GM12878 (cell line): ENCODE data around the gene LTB. TPM values are rescaled to one million over a fixed set of nuclear protein-coding genes. Genes with fewer than 3 reads are reported as not detected.

ENCODE experiments used
- BHLHE40 ChIP-seq, 2 experiments: fragments of 450-650 bp in 1 of 2; IDR thresholded peaks; 2 replicates each; pipeline ENCODE4 v1.6.1; 2011 to 2017; ENCODE audit warnings: low read depth in 2 of 2, borderline replicate concordance in 1 of 2, improper control_type of control experiment in 1 of 2, low read length in 1 of 2, mild to moderate bottlenecking in 1 of 2
- FOXK2 ChIP-seq: fragments of 450-650 bp; IDR thresholded peaks from 2 replicates; pipeline ENCODE4 v1.6.1; 2017; ENCODE audit warnings: mild to moderate bottlenecking, moderate library complexity
- GABPA ChIP-seq: IDR thresholded peaks from 2 replicates; pipeline ENCODE4 v1.6.1; 2014; ENCODE audit warnings: antibody characterized with exemption, low read depth, mild to moderate bottlenecking, inconsistent platforms
- IKZF1 ChIP-seq: fragments of 450-650 bp; conservative IDR thresholded peaks from 2 replicates; pipeline ENCODE4 v1.6.1; 2017; ENCODE audit warnings: antibody characterized with exemption, mild to moderate bottlenecking
- KLF5 ChIP-seq: fragments of 450-650 bp; IDR thresholded peaks from 2 replicates; pipeline ENCODE4 v1.6.1; 2014; ENCODE audit warnings: mild to moderate bottlenecking; ENCODE audit not compliant: partially characterized antibody
- MXI1 ChIP-seq: fragments of 150-350 bp; IDR thresholded peaks from 2 replicates; pipeline ENCODE4 v1.6.1; 2011; ENCODE audit warnings: low read depth, mild to moderate bottlenecking, inconsistent platforms, low read length, improper control_type of control experiment
- NFIC ChIP-seq: IDR thresholded peaks from 2 replicates; pipeline ENCODE4 v1.6.1; 2012; ENCODE audit warnings: low read depth, mild to moderate bottlenecking, inconsistent platforms, low read length, moderate library complexity
- RUNX3 ChIP-seq: IDR thresholded peaks from 2 replicates; pipeline ENCODE4 v1.6.1; 2012; ENCODE audit warnings: low read length, inconsistent platforms
- SMAD1 ChIP-seq: fragments of 450-650 bp; IDR thresholded peaks from 2 replicates; pipeline ENCODE4 v1.6.1; 2018; ENCODE audit warnings: mild to moderate bottlenecking, low read depth; ENCODE audit not compliant: partially characterized antibody
- SREBF1 ChIP-seq: IDR thresholded peaks from 2 replicates; pipeline ENCODE4 v1.6.1; 2012; ENCODE audit warnings: mild to moderate bottlenecking, low read length
- STAT1 ChIP-seq: fragments of 450-650 bp; conservative IDR thresholded peaks from 2 replicates; pipeline ENCODE4 v1.6.1; 2014; ENCODE audit warnings: antibody characterized with exemption, mild to moderate bottlenecking
- STAT3 ChIP-seq: IDR thresholded peaks from 2 replicates; pipeline ENCODE4 v1.6.1; 2011; ENCODE audit warnings: low read depth, low read length, improper control_type of control experiment
- TARDBP ChIP-seq: IDR thresholded peaks from 2 replicates; pipeline ENCODE4 v1.6.1; 2016; ENCODE audit warnings: borderline replicate concordance
- TBL1XR1 ChIP-seq: IDR thresholded peaks from 2 replicates; pipeline ENCODE4 v1.6.1; 2012; ENCODE audit warnings: low read depth, low read length, improper control_type of control experiment
- ZNF217 ChIP-seq: fragments of 450-650 bp; IDR thresholded peaks from 2 replicates; pipeline ENCODE4 v1.6.1; 2017; ENCODE audit warnings: antibody characterized with exemption, mild to moderate bottlenecking
- ZZZ3 ChIP-seq: IDR thresholded peaks from 2 replicates; pipeline ENCODE4 v1.6.1; 2011; ENCODE audit warnings: low read depth; ENCODE audit not compliant: control insufficient read depth, insufficient read length
- polyA plus RNA-seq, 11 experiments: library from polyadenylated mRNA; depleted of rRNA in 4 of 11; unstranded in 6 of 11; stranded (reverse) in 5 of 11; fragments of >200 nt; fragmentation: Nextera tagmentation in 4 of 11; fragmentation: Illumina TruSeq in 1 of 11; extraction: Ambion mirVana in 4 of 11; extraction: Trizol in 1 of 11; gene quantifications; 1 replicate in 1 of 11; 2 replicates in 10 of 11; pipeline versions ENCODE4 v1.2.1 to v1.2.3, GENCODE V29; 2011 to 2016; ENCODE audit warnings: inconsistent platforms in 2 of 11, missing spikeins in 2 of 11, low read depth in 1 of 11
- total RNA-seq, 4 experiments: library from RNA; depleted of rRNA in 3 of 4; stranded (reverse); fragments of >200 nt in 3 of 4; fragmentation: Illumina TruSeq in 1 of 4; extraction: Trizol in 1 of 4; gene quantifications; 2 replicates each; pipeline versions ENCODE4 v1.2.1 to v1.2.3, GENCODE V29; 2013 to 2021
- TF ChIP-seq, protein P1 (sequence below): fragments of 450-650 bp; IDR thresholded peaks from 2 replicates; pipeline ENCODE4 v1.6.1; 2016; ENCODE audit warnings: mild to moderate bottlenecking
- TF ChIP-seq, protein P2 (sequence below): fragments of 450-650 bp; IDR thresholded peaks from 2 replicates; pipeline ENCODE4 v1.6.1; 2017; ENCODE audit warnings: mild to moderate bottlenecking, moderate library complexity
- TF ChIP-seq, protein P3 (sequence below): fragments of 150-350 bp; IDR thresholded peaks from 2 replicates; pipeline ENCODE4 v1.6.1; 2014; ENCODE audit warnings: mild to moderate bottlenecking, low read depth, low read length
- TF ChIP-seq, protein P4 (sequence below): fragments of 450-650 bp; conservative IDR thresholded peaks from 2 replicates; pipeline ENCODE4 v1.6.1; 2017; ENCODE audit warnings: mild to moderate bottlenecking, moderate library complexity

Gene LTB
- total and polyA plus RNA-seq, 10 of the 15 experiments (the other 5 are each of a cell fraction or from before 2014, with no cell fraction given), result 0.71 to 74.3 (median 20.0) TPM

DNA sequence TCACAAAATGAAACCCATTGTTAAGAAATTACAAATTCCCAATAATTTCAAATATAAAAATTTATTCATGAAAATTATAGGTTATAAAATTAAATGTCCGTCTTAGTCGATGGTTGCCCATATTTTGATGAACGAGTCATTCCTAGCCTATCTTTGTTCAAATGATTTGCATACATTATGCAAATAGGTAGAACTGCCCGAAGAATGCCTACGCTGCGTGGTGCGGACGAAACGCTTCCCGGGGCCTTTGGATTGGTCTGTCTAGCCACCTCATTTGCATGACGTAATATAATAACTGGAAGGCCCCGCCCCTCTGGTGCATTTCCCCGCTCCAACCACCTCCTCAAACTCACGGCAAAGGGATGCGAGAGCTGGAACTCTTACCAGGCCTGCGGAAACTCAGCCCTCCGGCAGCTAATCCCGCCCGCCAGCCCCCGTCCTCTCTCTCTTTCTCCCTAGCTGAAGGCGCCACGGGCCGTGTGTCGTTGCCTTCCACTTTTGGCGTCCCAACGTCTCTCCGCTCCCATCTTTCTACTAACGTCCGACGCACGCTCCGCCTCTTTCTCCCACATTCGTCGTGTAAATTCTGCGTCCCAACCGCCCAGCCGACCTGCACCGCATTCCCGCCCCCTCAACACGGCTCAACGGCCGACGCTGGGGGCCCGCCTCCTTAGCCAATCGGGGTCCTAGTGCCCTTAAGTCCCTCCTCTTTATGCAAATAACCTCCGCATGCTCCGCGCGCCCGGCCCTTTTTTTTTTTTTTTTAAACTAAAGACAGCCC lies 37.8 kb upstream of the LTB start (continued):
- TF ChIP-seq, protein P1, sequence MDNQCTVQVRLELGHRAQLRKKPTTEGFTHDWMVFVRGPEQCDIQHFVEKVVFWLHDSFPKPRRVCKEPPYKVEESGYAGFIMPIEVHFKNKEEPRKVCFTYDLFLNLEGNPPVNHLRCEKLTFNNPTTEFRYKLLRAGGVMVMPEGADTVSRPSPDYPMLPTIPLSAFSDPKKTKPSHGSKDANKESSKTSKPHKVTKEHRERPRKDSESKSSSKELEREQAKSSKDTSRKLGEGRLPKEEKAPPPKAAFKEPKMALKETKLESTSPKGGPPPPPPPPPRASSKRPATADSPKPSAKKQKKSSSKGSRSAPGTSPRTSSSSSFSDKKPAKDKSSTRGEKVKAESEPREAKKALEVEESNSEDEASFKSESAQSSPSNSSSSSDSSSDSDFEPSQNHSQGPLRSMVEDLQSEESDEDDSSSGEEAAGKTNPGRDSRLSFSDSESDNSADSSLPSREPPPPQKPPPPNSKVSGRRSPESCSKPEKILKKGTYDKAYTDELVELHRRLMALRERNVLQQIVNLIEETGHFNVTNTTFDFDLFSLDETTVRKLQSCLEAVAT, result peak; percentile 84
- TF ChIP-seq GABPA (no peak), RUNX3 (peak; percentile 57), KLF5 (peak; percentile 88), SMAD1 (peak; percentile 96), ZZZ3 (no peak), IKZF1 (peak; percentile 87), FOXK2 (no peak; the same call in 1 of the 2 replicates), BHLHE40 (IDR thresholded peaks at IDR 0.05; ENCODE audit: borderline replicate concordance in 1 of 2, low read depth in 2 of 2, low read length in 1 of 2) (peak; percentile 64 to 66; a peak in 2 of 4 replicates), STAT3 (no peak), ZNF217 (no peak), STAT1 (0 out of 2 replicates have a peak, but pooled peaks have one; percentile 76), TBL1XR1 (peak; percentile 54; the same call in 1 of the 2 replicates), SREBF1 (no peak; the same call in 1 of the 2 replicates), NFIC (no peak), MXI1 (peak; percentile 80), TARDBP (0 out of 2 replicates have a peak, but pooled peaks have one; percentile 55)
- TF ChIP-seq, protein P2, sequence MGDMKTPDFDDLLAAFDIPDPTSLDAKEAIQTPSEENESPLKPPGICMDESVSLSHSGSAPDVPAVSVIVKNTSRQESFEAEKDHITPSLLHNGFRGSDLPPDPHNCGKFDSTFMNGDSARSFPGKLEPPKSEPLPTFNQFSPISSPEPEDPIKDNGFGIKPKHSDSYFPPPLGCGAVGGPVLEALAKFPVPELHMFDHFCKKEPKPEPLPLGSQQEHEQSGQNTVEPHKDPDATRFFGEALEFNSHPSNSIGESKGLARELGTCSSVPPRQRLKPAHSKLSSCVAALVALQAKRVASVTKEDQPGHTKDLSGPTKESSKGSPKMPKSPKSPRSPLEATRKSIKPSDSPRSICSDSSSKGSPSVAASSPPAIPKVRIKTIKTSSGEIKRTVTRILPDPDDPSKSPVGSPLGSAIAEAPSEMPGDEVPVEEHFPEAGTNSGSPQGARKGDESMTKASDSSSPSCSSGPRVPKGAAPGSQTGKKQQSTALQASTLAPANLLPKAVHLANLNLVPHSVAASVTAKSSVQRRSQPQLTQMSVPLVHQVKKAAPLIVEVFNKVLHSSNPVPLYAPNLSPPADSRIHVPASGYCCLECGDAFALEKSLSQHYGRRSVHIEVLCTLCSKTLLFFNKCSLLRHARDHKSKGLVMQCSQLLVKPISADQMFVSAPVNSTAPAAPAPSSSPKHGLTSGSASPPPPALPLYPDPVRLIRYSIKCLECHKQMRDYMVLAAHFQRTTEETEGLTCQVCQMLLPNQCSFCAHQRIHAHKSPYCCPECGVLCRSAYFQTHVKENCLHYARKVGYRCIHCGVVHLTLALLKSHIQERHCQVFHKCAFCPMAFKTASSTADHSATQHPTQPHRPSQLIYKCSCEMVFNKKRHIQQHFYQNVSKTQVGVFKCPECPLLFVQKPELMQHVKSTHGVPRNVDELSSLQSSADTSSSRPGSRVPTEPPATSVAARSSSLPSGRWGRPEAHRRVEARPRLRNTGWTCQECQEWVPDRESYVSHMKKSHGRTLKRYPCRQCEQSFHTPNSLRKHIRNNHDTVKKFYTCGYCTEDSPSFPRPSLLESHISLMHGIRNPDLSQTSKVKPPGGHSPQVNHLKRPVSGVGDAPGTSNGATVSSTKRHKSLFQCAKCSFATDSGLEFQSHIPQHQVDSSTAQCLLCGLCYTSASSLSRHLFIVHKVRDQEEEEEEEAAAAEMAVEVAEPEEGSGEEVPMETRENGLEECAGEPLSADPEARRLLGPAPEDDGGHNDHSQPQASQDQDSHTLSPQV, result no peak
- TF ChIP-seq, protein P3, sequence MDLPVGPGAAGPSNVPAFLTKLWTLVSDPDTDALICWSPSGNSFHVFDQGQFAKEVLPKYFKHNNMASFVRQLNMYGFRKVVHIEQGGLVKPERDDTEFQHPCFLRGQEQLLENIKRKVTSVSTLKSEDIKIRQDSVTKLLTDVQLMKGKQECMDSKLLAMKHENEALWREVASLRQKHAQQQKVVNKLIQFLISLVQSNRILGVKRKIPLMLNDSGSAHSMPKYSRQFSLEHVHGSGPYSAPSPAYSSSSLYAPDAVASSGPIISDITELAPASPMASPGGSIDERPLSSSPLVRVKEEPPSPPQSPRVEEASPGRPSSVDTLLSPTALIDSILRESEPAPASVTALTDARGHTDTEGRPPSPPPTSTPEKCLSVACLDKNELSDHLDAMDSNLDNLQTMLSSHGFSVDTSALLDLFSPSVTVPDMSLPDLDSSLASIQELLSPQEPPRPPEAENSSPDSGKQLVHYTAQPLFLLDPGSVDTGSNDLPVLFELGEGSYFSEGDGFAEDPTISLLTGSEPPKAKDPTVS, result 0 out of 2 replicates have a peak, but pooled peaks have one; percentile 37
- TF ChIP-seq, protein P4, sequence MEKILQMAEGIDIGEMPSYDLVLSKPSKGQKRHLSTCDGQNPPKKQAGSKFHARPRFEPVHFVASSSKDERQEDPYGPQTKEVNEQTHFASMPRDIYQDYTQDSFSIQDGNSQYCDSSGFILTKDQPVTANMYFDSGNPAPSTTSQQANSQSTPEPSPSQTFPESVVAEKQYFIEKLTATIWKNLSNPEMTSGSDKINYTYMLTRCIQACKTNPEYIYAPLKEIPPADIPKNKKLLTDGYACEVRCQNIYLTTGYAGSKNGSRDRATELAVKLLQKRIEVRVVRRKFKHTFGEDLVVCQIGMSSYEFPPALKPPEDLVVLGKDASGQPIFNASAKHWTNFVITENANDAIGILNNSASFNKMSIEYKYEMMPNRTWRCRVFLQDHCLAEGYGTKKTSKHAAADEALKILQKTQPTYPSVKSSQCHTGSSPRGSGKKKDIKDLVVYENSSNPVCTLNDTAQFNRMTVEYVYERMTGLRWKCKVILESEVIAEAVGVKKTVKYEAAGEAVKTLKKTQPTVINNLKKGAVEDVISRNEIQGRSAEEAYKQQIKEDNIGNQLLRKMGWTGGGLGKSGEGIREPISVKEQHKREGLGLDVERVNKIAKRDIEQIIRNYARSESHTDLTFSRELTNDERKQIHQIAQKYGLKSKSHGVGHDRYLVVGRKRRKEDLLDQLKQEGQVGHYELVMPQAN, result peak; percentile 65; the same call in 1 of the 2 replicates
